ENCODE data around the gene BSN.

BSN gene

DNA sequence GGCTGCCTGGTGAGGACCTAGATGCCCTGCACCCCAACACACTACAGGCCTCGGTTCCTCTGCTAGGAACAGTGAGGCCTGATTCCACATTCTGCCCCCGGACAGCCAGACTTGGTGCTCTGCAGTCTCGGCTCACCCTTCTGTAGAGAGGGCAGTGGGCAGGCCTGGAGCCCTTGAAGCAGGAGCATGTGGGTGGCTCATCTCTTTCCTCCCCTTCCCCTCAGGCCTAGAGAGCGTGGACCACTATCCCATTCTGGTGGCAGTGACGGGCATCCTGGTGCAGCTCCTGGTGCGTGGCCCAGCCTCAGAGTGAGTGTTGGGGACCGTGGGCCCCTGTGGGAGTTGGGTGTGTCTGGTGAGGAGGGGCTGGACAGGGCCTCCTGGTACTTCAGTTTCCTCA is 161.9 kb downstream of the BSN start:
- DNase-seq (ENCODE audit: low read depth in 2 of 2): no peak

DNA sequence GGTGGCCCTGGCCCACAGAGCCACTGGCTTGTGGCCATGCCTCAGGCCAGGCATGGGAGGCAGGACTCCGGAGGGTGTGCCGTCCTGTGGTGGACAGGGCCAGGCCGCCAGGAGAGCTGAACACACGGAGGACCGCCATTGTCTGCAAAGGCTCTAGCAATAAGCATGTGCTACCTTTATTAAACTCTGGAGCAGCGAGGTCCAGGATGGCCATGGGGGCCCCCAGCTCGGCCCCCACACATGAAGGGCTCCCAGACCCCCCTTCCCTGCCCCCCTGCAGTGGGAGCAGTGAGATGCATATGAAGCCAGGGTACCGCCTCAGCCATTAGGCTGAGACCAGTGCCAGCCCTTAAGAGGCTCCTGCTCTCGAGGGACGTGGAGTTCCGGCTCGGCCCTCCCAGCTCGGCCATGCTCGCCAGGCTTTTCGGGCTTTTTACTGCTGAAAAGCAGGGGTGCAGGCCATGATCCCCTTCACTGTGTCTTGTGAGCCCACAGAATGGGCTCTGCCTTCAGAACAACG is 162.5 kb downstream of the BSN start:
- DNase-seq (ENCODE audit: low read depth in 2 of 2): no peak

DNA sequence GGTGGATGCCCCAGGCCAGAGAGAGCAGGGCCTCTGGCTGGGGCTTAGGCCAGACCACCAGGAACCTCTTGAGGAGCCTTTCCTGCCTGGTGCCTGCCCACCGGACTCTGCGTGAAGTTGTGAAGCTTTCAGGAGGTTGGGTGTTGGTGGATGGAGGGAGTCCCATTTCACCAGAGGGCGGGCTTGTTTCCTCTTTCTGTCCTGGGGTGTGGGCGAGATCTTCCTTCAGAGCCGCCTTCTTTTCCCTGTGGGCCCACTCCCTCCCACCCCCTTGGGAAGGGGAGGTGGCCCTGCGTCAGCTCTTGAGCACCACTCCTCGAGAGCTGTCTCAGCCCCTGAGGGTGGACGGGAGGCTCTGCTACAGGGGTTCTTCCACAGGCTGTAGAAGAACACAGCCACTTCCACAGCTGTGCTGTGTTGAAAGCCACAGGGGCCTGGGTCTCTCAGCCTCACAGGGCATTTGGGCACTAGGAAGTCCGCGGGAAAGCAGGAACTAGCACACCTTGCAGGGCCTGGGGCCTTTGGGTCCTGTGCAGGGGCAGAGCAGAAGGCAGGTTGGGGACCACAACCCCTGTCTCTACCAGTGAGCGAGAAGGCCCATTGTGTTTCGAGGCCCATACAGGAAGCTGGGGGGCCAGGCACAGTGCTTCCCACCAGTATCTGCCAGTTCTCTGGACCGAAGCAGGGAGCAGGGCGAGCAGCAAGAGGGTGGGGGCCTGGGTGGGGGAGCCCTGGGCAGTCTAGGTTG is 163.1 kb downstream of the BSN start:
- no peak for DNase-seq (ENCODE audit: low read depth in 2 of 2)

DNA sequence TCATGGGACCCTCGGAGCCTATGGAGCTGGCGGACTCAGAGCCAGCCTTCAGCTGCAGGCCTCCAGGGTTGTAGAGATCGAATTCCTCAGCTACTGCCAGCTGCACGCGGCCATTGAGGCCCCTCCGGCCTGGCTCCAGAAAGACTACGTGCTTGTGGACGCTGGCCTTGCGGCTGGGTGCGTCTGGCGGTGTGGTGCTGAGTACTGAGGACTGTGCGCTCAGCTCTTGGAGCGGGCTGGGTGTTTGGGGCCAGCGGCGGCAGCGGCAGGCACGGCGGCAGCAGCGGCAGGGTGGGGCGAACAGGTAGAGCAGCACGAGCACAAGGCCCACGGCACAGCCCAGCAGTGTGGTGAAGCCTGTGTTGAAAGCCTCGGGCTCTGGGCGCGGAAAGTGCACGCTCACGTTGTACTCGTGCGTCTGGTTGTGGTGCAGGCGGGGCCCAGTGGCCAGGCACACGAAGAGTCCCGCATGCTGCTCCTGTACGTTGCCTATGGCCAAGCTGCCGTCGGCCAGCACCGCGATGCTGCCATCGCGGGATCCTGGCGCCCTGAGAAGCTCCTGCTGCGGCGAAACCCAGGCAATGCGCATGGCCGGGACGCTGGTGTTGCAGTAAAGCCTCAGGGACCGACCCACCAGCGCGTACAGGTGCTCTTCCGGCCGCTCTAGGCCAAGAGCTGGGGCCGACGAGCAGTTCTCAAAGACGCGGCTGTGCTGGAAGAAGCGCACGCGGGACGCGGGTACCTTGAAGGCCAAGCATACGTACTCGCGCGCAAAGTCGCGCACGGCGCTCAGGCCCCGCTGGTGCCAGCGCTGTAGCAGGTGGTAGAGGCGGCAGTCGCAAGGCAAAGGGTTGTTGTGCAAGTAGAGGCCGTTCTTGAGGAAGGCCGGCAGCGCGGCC is 163.9 kb downstream of the BSN start:
- no peak for DNase-seq (ENCODE audit: low read depth in 2 of 2)

DNA sequence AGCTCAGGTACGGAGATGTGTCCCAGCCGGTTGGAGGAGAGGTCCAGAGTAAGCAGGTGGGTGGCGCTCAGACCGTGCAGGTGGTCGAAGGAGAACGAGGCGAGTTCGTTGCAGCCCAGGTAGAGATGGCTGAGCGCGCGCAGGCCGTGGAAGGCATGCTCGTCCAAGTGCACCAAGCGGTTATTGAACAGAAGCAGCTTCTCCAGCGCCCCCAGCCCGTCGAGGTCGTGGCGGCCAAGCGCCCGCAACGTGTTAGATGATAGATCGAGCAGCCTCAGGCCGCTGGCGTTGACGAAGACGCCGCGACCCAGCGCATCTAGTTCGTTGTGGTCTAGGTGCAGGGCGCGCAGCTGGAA is 164.6 kb downstream of the BSN start:
- no peak for DNase-seq (ENCODE audit: low read depth in 2 of 2)

DNA sequence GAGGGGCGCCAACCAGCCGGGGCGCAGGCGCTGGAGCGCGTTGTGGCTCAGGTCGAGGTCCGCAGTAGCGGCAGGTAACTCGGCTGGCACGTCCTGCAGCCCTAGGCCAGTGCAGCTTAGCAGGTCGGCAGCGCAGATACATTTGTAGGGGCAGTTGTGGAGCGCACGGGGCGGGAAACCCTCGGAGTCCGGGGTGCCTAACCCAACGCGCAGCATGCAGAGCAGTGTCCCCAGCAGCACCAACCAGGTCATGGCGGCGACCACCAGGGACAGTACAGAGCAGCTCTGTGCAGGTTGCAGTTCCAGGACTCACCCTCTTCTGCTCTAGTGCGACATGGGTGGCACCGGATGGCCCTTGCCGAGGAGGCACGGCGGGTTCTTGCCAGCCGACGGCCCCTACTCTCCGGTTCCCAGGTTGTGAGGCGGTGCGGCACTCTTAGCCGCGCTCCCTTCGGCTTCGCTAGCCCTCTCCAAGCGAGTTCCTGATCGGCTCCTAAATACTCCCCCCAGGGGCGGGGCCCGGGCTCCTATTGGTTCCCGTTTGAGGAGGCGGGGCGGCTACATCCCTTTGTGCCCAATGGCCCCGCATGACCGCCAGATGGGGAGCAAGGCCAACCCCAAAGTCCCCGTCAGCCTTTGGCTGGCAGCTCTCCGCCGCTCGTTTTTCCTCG is 165.1 kb downstream of the BSN start, which contains the start of gene AMIGO3:
Gene AMIGO3, minus strand, starts transcription at position 471 of the 671 bp plus-strand sequence. Its CDS starts 219 bp downstream, at position 252.
- DNase-seq (ENCODE audit: low read depth in 2 of 2): peak; percentile 87 to 92
